Fibroblast of pulmonary artery (primary cell): ENCODE measurements around the gene FAM117B.

Source experiments
- DNase-seq: peaks from one replicate; pipeline ENCODE4 v3.0.0-alpha.2; 2010; ENCODE audit warnings: low read depth
- H3K4me3 ChIP-seq: replicated peaks from 2 replicates; pipeline ENCODE4 v1.5.1; 2011; ENCODE audit warnings: low read depth, mild to moderate bottlenecking, control low read depth, low read length, moderate library complexity
- TF ChIP-seq, protein P1 (sequence below): IDR thresholded peaks from 2 replicates; pipeline ENCODE4 v1.5.1; 2011; ENCODE audit warnings: mild to moderate bottlenecking, control low read depth, low read length, inconsistent platforms; ENCODE audit errors: missing control alignments

The FAM117B gene

DNA sequence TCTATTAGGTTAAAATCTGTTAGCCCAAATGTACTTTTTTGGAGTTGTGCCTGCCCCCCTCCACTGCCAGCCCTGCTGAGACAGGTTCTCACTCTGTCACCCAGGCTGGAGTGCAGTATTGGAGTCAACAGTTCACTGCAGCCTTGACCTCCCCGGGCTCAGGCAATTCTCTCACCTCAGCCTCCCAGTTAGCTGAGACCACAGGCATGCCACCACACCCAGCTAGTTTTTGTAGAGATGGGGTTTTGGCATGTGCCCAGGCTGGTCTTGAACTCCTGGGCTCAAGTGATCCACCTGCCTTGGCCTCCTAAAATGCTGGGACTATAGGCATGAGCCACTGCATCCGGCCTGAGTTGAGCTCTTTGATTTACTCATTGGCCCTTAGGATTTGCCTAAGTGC, 126.1 kb downstream of the FAM117B start:
- no peak overlapping the region for H3K4me3 ChIP-seq
- DNase-seq: no peak
- TF ChIP-seq, protein P1, sequence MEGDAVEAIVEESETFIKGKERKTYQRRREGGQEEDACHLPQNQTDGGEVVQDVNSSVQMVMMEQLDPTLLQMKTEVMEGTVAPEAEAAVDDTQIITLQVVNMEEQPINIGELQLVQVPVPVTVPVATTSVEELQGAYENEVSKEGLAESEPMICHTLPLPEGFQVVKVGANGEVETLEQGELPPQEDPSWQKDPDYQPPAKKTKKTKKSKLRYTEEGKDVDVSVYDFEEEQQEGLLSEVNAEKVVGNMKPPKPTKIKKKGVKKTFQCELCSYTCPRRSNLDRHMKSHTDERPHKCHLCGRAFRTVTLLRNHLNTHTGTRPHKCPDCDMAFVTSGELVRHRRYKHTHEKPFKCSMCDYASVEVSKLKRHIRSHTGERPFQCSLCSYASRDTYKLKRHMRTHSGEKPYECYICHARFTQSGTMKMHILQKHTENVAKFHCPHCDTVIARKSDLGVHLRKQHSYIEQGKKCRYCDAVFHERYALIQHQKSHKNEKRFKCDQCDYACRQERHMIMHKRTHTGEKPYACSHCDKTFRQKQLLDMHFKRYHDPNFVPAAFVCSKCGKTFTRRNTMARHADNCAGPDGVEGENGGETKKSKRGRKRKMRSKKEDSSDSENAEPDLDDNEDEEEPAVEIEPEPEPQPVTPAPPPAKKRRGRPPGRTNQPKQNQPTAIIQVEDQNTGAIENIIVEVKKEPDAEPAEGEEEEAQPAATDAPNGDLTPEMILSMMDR: no peak

DNA sequence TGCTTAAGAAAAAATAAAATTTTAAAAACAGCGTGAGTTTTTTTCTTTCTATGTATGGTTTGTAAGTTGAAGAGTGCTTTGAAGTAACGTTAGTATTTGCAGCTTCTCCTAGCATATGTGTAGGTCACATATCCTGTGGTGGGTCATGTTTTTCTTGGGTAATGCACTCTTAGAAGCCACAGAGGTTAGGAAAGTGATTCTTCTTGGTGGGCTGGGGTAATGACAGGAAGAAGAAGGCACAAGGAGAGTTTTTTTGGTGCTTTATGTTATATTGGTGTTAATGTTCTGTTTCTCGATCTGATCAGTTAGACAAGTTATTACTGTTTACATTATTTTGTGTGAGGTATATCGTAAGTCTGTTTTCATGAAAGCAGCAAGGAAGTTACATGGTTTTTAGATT, 127.8 kb downstream of the FAM117B start:
- no peak for DNase-seq
- TF ChIP-seq, protein P1: no peak
- H3K4me3 ChIP-seq: no peak overlapping the region

DNA sequence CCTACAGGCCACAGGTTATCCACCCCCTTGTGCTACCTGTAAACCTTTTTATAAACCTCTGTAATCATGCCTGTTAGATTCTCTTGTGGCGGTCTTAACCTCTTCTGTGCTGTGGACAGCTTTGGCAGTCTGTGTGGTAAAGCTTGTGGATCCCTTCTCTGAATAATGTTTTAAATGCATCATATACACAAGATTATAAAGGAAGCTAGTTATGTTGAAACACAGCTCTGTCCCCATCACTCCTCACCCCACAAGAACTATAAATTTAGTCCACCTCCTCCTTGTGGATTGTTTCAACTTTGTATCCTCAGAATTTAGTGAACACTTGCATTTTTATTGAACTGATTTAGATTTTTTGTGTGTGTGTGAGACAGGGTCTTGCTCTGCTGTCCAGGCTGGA, 129.1 kb downstream of the FAM117B start:
- TF ChIP-seq, protein P1: no peak
- no peak overlapping the region for H3K4me3 ChIP-seq
- DNase-seq: no peak

DNA sequence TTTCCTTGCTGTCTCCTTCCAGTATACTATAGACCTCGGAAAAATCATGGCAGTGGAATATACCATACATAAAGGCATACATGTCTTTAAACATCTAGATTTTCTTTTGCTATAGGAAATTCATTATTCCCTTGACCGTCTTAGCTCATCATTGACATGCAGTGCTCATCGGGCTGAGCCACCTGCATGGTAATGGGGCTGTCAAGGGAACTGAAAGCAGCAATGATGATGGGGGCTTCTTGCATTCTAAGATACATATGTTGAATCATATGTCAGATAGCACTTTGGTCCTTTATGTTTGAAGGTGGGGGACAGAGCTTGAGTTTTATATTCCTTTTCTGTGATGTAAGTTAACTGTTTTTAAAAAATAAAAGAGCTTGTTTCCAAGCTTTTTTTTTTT, 130.2 kb downstream of the FAM117B start:
- H3K4me3 ChIP-seq: no peak overlapping the region
- TF ChIP-seq, protein P1: no peak
- no peak for DNase-seq

DNA sequence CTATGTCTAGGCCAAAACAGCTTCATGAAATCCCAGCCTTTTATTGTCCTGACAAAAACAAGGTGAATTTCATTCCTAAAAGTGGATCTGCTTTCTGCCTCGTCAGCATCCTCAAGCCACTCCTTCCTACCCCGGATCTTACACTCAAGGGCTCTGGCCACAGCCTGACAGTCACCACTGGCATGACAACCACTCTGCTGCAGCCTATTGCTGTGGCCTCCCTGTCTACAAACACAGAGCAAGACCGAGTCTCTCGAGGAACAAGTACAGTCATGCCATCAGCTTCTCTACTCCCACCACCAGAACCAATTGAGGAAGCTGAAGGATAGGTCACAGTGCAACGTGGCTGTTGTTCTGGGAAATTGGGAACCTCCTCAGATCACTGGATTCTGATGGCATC, 130.7 kb downstream of the FAM117B start:
- TF ChIP-seq, protein P1: no peak
- DNase-seq: no peak
- H3K4me3 ChIP-seq: no peak overlapping the region

DNA sequence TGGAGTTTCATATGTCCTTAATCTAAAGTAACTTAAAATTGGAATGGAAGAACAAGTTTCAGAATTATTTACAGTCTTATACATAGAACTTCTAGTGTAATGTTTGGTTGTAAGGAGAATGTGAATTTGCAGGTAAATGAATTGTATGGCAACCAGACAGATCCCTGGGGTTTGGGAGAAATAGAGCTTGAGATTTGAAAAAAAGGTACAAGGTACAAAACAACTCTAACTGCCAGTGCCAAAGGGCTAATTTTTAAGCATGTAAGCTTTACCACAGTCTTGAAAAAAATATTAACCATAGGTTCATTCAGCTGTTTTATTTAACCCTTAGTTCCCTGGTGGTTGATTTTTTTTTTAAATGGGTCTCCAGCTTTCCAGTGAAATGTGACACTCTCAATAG, 133.5 kb downstream of the FAM117B start:
- TF ChIP-seq, protein P1: no peak
- no peak for DNase-seq
- no peak overlapping the region for H3K4me3 ChIP-seq

DNA sequence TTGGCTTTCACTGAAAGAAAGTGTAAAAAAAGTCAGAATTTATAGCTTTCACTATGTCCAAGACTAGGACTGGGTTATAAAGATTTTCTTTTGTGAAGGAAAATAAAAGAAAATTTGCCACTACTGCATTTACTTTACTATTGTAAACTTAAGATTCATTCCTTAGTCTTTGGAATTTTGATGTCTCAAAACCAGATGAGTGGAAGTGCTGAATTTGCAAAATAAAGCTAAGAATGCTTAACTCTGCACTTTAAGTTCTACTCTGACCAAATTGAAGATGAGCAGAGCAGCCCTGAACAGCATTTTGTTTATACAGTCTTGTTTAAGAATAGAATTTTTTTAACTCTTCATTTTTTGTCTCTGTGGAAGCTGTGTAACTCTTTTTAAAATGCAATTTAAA, 134.4 kb downstream of the FAM117B start:
- no peak overlapping the region for H3K4me3 ChIP-seq
- TF ChIP-seq, protein P1: no peak
- DNase-seq: no peak
